Measurements from ENCODE around the gene DIS3L2. TPM values are rescaled to one million over a fixed set of nuclear protein-coding genes. Genes with fewer than 3 reads are reported as not detected.

The DIS3L2 gene
- total RNA-seq, 6 experiments from 2014 or later: 18.2 to 23.6 (median 21.6) TPM

DNA sequence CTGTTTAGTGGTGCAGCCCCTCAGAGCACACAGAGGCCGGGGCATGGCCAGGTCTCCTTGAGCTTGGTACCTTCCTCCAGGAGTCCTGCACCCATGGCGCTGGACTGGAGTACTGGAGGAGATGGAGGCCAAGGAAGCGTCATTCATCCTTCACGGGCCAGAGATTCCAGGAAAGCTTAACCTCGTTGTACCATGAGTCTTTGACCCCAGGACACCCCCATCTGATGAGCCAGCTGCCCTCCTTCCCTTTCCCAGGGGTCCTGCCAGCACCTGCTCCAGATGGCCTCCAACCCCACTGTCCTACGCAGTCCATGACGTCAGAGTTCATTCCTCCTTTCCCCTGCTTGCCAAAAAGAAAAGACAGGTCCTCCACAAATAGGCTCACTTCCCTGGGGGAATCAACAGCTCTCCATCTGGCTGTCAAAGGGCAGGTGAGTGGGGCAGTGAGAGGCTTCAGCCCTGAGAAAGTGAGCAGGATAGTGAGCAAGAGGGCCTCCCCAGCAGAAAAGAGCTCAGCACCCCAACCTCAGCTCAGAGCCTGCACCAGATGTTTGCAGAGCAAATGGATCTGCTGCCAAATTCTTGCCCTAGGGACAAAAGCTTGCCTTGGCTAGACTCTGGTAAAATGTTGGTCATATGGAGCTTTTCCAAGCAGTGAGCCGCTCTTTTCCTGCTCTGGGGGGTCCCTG lies 30.8 kb upstream of the DIS3L2 start:
- TF ChIP-seq, protein P1, sequence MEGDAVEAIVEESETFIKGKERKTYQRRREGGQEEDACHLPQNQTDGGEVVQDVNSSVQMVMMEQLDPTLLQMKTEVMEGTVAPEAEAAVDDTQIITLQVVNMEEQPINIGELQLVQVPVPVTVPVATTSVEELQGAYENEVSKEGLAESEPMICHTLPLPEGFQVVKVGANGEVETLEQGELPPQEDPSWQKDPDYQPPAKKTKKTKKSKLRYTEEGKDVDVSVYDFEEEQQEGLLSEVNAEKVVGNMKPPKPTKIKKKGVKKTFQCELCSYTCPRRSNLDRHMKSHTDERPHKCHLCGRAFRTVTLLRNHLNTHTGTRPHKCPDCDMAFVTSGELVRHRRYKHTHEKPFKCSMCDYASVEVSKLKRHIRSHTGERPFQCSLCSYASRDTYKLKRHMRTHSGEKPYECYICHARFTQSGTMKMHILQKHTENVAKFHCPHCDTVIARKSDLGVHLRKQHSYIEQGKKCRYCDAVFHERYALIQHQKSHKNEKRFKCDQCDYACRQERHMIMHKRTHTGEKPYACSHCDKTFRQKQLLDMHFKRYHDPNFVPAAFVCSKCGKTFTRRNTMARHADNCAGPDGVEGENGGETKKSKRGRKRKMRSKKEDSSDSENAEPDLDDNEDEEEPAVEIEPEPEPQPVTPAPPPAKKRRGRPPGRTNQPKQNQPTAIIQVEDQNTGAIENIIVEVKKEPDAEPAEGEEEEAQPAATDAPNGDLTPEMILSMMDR (IDR thresholded peaks at IDR 0.05): no peak
- Mint-ChIP-seq H3K27ac (no peak overlapping the region), H3K9me3 (no peaks in the 10 kb centered on the region), H3K4me1 (ENCODE audit: low read depth) (no peaks in the 10 kb centered on the region), H3K27me3 (ENCODE audit: insufficient read depth) (peaks cover 44% of the 10 kb centered on the region), H3K36me3 (ENCODE audit: low read depth) (no peaks in the 10 kb centered on the region), H3K4me3 (no peak overlapping the region)
- no peak for DNase-seq

GRCh38 chr2:231931481-231931915 lies 30.0 kb upstream of the DIS3L2 start:
- H3K4me3 Mint-ChIP-seq: no peak overlapping the region
- H3K27ac Mint-ChIP-seq: no peak overlapping the region
- no peaks in the 10 kb centered on the region for H3K9me3 Mint-ChIP-seq
- H3K4me1 Mint-ChIP-seq (ENCODE audit: low read depth): no peaks in the 10 kb centered on the region
- no peaks in the 10 kb centered on the region for H3K36me3 Mint-ChIP-seq (ENCODE audit: low read depth)
- TF ChIP-seq, protein P1 (IDR thresholded peaks at IDR 0.05): no peak
- peaks cover 43% of the 10 kb centered on the region for H3K27me3 Mint-ChIP-seq (ENCODE audit: insufficient read depth)
- no peak for DNase-seq

DNA sequence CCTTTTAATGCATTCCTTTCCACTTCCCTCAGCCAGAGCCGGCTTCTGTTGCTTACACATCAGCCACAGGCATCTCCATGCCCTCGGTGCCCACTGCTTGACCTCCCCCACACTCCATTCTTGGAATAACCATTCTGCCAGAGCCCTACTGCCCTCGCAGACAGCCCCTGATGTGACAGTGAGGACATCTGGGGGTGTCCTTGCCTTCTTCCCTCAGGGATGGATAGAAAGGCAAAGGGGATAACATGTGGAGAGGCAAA lies 28.9 kb upstream of the DIS3L2 start:
- Mint-ChIP-seq H3K27ac (no peak overlapping the region), H3K36me3 (ENCODE audit: low read depth) (no peaks in the 10 kb centered on the region), H3K4me3 (no peak overlapping the region), H3K9me3 (no peaks in the 10 kb centered on the region), H3K4me1 (ENCODE audit: low read depth) (no peaks in the 10 kb centered on the region), H3K27me3 (ENCODE audit: insufficient read depth) (peaks cover 37% of the 10 kb centered on the region)
- TF ChIP-seq, protein P1 (IDR thresholded peaks at IDR 0.05): no peak
- DNase-seq: no peak

DNA sequence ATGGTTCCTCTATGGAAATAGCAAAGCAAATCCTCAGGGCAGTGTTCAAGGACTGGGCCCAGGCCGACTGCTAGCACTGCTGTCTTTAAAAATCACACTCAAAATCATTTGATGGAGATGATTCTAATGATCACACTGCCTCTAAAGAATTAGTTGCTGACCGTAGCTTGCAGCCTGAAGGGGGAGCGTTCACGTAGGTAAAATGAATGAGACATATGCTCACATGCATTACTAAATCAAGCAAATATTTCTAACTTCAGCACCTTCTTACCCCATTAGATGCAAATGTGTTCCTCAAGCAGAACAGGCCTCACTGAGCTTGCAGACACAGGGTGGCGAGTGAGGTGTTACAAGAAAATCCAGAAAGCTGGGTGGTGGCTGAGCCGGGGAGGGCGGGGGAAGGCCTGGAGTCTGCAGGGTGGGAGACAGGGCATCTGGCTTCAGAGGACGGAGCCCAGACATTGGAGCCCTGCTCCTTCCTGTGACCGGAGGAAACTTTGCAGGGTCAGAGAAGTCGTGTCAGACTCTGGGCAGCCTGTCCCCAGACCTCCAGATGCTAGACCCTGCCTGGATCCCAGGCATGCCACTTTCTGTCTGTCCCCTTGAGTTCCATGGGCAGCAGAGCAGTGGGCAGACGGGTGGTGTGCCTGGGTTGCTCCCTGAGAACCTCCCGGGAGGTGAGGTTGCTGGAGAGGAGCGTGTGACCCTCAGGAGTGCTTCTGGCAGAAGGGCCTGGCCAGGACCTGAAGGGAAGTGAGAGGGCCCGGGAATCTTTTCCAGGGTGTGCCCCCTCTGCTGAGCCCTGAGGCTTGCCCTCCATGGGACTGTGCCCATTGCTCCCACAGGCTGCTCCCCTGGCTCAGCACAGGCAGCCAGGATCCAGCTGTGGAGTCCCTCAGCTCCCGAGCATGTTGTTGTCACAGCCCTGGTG lies 28.3 kb upstream of the DIS3L2 start:
- peaks cover 31% of the 10 kb centered on the region for H3K27me3 Mint-ChIP-seq (ENCODE audit: insufficient read depth)
- no peak for DNase-seq
- H3K4me1 Mint-ChIP-seq (ENCODE audit: low read depth): no peaks in the 10 kb centered on the region
- no peaks in the 10 kb centered on the region for H3K9me3 Mint-ChIP-seq
- TF ChIP-seq, protein P1 (IDR thresholded peaks at IDR 0.05): no peak
- H3K4me3 Mint-ChIP-seq: no peak overlapping the region
- H3K27ac Mint-ChIP-seq: no peak overlapping the region
- no peaks in the 10 kb centered on the region for H3K36me3 Mint-ChIP-seq (ENCODE audit: low read depth)

DNA sequence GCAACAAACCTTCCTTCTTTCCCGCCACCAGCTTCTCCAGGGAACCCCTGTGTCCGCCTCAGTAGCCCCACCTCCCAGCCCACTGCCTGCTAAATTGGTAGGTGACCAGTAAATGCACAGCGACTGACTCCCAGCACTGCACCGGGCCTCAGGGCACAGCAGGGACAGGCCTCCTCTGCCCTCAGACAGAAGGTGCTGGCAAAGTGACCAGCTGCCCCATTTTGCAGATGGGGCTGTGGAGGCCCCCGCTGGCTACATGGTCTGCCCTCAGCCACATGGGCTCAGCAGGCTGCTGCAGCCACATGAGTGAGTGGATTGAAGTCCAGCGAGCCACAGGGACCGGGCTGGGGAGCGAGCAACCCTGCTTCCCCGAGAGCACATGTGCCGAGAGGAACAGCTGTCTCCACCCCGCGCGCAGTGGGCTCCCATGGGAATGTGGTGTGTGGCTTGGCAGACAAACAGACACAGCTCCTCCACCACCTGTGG lies 27.6 kb upstream of the DIS3L2 start:
- TF ChIP-seq, protein P1 (IDR thresholded peaks at IDR 0.05): no peak
- peaks cover 31% of the 10 kb centered on the region for H3K27me3 Mint-ChIP-seq (ENCODE audit: insufficient read depth)

More for the DNA sequence above, 27.6 kb upstream of the DIS3L2 start:
- Mint-ChIP-seq H3K4me1 (ENCODE audit: low read depth) (no peaks in the 10 kb centered on the region), H3K9me3 (no peaks in the 10 kb centered on the region), H3K4me3 (no peak overlapping the region), H3K27ac (no peak overlapping the region), H3K36me3 (ENCODE audit: low read depth) (no peaks in the 10 kb centered on the region)
- no peak for DNase-seq
